Renal cortical epithelial cell (primary cell): ENCODE measurements around the gene RARA. TPM values are rescaled to one million over a fixed set of nuclear protein-coding genes. Genes with fewer than 3 reads are reported as not detected.
A peak's percentile ranks its signal among the peaks of the same experiment; 100 is the strongest.

ENCODE experiments used
- DNase-seq: peaks from one replicate; pipeline ENCODE4 v3.0.0-alpha.2; 2011; ENCODE audit warnings: low read depth
- total RNA-seq: library from RNA; depleted of rRNA; stranded (reverse); fragments of >200 nt; gene quantifications from 2 replicates; pipeline ENCODE4 v1.2.3, GENCODE V29; 2014

Gene RARA
- total RNA-seq, 1 donor from 2014 or later, result 18.5 TPM

GRCh38 chr17:40315678-40316570 is 6.9 kb downstream of the RARA start:
- DNase-seq, result no peak

GRCh38 chr17:40316571-40317344 is 7.8 kb downstream of the RARA start:
- DNase-seq, result no peak

GRCh38 chr17:40317345-40317873 is 8.4 kb downstream of the RARA start:
- peak; percentile 47 for DNase-seq

DNA sequence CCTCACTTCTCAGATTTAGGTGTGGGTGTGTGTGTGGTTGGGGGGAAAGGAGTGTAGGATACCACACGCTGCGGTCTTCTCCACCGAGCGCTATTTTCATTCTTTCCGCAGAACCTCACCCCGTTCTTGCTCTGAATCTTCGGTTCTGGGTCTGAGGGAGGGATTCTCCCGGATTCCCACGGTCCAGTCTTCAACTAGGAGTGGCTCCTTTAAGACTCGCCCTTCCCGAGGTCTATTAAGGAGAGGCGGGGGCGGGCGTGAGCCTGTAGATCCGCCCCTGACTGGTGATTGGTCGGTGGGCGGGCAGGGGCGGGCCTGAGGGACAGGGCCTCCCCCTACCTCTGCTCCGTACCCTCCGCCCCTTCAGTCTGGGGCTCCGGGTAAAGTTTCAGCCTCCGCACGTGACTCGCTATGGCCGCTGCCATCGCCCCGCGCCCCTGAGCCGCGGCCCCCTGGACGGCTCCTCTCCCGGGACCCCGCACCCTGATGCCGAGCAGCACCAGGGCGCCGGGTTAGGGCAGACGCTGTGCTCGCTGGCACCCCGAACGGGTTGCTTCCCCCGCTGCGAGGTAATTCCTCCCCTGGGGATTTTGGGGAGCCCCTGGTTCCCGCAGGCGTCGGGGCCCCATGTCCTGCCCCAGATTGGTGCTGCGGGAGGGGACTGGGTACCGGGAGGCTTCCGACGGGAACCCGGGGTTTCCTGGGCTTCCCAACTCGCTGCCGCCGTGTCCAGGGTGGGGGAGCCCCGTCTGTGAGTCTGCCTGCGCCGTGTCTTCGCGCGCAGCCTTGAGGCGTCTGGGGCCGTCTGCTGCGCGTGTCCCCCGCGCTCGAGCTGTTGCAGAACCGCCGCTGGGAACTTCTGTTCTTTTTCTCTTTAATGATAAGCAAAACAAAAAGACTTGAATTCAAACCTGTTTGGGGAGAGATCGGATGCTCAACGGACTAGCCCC is 9.2 kb downstream of the RARA start:
- peak; percentile 87 for DNase-seq

- DNase-seq, result no peak
Measured at GRCh38 chr17:40318830-40319391, 9.9 kb downstream of the RARA start.

GRCh38 chr17:40319651-40320540 is 10.9 kb downstream of the RARA start:
- DNase-seq, result no peak

- DNase-seq, result no peak
Measured at GRCh38 chr17:40320756-40321523, 12.0 kb downstream of the RARA start.

DNA sequence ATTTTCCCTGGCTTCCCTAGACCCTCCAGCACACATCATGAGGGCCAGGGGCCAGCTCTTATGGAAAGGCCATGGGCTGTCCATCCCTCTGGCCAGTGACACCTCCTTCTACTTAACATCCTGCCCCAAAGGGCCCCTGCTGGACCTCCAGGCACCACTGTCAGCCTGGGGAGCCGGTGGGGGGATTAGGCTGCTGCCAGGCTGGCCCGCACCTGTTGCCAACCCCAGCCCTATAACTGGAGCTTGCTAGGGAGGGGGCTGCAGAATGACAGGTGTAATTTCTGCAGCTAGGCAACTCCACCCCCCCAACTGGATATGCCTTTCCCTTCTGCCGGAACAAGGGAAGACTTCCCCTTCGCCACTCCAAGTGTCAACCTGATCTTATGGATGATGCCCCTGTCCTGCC is 12.5 kb downstream of the RARA start:
- no peak for DNase-seq

DNA sequence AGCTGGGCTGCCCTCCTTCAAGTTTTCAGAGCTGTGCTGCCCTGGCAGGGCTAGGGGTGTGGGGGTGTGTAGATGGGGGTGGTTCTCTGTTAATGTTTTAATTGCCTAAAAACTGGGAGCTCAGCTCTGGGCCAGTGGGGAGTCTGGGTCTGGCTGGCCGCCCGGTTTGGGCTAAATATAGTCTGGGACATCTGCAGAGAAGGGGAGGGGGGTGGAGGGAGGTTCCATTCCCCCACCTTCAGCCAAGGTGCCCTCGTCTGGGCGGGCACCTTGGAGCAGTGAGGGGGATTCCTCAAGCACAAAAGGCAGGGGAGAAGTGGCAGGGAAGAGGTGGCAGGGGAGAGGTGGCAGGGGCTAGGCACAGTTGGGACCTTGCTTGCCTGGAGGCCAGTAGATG is 13.0 kb downstream of the RARA start:
- no peak for DNase-seq

GRCh38 chr17:40322358-40323315 is 13.7 kb downstream of the RARA start:
- peak; percentile 82 for DNase-seq

DNA sequence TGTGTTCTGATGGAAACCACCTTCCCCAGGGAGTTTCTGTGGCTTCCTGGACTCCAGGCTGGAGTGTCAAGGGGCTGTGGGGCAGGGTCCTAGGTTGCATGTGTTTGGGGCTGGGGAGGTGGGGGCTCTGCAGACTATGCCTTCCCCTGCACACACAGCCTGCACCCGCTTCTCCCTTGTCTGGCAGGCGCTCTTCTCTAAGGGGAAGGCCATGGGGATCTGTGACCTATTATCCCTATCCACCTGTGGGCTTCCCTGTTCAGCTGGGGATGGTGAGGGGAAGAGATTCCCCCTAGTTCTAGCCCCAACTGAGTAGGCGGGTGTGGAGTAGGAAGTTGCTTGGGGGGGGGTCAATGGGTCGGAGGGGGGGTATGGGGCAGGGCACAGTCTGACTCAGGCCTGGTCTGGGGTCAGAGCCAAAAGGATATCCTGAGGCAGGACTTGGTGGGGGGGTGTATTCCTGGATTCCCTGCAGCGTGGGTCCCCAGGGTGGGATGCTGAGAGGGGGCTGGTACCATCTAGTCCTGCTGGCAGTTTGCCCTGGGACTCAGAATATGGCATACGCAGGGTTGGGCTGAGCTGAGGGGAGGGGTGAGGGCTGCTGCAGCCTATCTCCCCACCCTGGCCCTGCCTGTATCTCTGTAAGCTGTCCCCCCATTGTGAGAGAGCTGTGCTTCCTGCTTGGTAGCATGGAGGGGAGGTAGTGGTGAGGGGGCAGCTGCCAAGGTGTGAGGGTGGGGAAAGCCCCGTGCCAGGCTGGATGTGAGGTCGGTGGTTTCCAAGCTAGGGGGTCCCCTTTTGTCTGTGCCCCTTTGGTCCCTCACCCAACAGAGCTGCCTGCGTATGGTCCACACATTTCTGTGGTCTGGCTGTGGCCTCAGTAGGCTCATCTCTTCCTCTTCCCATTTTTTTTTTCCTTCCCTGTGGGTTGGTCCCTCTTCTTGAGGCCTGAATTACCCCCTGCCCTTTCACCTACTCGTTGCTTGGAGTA is 14.7 kb downstream of the RARA start:
- no peak for DNase-seq

GRCh38 chr17:40325156-40326013 is 16.4 kb downstream of the RARA start:
- no peak for DNase-seq

DNA sequence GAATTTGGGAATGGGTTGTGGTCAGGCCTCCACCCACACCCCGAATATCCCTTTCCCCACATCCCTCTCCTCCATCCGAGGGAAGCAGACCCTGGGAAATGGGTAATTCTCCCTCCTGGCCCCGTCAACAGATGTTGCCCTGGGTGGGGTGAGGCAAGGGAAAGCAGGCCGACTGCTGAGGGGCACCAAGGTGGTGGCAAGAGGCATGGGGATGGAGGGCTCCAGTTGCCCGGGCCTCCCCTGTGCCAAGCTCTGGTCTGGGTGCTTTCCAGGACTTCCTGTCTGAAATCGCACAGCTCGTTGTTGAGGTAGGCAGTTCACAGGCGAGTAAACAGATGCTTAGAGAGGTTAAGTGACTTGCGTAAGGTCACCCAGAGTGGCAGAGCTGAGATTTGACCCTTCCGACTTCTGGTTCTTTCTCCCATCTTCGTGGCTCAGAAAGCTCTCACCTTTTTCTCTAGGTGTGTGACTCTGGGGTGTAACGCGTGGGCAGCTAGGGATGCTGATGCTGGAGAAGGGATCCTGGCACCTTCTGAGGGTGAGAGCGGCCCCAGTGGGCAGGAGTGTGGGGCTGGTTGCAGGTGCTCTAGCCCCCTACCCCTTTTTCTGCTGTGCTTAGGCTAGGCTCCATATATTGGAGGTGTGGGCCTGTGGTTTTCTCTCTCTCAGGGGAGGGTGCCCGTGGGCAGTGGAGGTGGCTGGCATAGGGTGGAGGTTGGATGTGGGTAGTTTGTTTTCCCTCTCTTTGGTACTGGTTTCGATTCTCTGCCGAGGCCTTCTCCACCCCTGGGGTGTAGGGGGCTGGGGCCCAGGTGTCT is 17.2 kb downstream of the RARA start:
- peak; percentile 45 for DNase-seq

DNA sequence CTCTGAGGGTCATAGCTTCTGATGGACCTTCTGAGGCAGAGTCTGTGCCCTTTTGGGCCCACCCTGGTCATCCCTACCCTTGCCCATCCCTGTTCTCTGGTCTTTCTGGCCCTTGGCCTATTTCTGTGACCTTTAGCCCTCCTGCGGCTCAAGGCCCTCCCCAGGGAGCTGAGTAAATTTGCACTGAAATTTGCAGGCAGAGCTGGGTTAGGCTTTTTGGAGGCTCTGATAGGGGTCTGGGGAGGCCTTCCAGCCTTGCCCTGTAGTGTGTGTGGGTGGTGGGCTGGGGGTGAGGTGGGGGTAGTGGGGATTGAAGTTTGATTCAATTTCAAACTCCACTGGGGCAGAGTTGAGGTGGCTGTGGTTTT is 17.8 kb downstream of the RARA start:
- no peak for DNase-seq

DNA sequence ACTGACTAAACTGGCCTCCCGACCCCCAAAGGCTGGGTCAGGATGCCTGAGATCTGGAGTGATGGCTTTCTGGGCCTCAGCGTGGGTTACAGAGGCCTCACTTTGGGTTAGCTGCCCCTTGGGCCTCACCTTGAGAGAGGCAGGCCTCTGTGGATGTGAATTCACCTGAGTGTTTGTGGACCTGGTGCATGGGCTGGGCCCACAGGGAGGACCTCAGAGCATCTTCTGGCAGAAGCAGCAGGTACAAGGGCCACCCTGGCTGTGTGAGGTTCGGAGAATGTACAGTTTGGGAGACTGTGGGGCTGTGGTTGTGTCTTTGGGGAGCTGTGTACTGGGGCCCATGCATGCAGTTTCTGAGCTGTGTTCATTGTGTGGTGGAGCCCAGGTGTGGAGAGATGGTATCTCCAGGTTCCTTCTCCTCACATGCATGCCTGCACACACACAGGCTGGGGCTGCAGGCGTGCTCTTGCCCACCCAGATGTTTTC is 18.3 kb downstream of the RARA start:
- no peak for DNase-seq
